WI38 (cell line): ENCODE results near the gene PYGM.

Experiments
- H3K4me3 ChIP-seq: 2 replicates; pipeline ENCODE4 v1.5.1; 2011; ENCODE audit warnings: low read depth, mild to moderate bottlenecking, control low read depth, low read length
- TF ChIP-seq, protein P1 (sequence below): IDR thresholded peaks from 2 replicates; pipeline ENCODE4 v1.5.1; 2012; ENCODE audit warnings: low read depth, mild to moderate bottlenecking, control low read depth, low read length

Gene PYGM

GRCh38 chr11:64801561-64802369 lies 42.0 kb upstream of the PYGM start:
- TF ChIP-seq, protein P1, sequence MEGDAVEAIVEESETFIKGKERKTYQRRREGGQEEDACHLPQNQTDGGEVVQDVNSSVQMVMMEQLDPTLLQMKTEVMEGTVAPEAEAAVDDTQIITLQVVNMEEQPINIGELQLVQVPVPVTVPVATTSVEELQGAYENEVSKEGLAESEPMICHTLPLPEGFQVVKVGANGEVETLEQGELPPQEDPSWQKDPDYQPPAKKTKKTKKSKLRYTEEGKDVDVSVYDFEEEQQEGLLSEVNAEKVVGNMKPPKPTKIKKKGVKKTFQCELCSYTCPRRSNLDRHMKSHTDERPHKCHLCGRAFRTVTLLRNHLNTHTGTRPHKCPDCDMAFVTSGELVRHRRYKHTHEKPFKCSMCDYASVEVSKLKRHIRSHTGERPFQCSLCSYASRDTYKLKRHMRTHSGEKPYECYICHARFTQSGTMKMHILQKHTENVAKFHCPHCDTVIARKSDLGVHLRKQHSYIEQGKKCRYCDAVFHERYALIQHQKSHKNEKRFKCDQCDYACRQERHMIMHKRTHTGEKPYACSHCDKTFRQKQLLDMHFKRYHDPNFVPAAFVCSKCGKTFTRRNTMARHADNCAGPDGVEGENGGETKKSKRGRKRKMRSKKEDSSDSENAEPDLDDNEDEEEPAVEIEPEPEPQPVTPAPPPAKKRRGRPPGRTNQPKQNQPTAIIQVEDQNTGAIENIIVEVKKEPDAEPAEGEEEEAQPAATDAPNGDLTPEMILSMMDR = no peak

DNA sequence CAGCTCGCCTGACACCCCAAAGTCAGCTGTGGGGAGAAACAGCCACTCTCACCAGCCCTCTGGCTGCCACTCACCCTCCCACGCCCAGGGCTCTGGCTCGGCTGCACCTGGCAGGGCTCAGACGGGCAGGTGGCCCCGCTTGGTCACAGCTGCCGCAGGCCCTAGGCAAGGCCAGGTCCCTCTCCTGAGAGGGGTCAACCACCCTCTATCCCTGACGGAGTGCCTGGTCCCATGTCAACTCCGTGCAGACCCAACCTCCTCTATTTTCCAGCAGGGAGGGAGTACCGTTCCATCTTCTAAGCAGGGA lies 41.3 kb upstream of the PYGM start:
- TF ChIP-seq, protein P1 = no peak
- H3K4me3 ChIP-seq = no peak overlapping the region

More at GRCh38 chr11:64801561-64802369, 42.0 kb upstream of the PYGM start:
- peak overlapping the region; percentile 57; the same call in 1 of the 2 replicates for H3K4me3 ChIP-seq

GRCh38 chr11:64800303-64801157 lies 40.8 kb upstream of the PYGM start:
- TF ChIP-seq, protein P1 = no peak
- no peak overlapping the region for H3K4me3 ChIP-seq

DNA sequence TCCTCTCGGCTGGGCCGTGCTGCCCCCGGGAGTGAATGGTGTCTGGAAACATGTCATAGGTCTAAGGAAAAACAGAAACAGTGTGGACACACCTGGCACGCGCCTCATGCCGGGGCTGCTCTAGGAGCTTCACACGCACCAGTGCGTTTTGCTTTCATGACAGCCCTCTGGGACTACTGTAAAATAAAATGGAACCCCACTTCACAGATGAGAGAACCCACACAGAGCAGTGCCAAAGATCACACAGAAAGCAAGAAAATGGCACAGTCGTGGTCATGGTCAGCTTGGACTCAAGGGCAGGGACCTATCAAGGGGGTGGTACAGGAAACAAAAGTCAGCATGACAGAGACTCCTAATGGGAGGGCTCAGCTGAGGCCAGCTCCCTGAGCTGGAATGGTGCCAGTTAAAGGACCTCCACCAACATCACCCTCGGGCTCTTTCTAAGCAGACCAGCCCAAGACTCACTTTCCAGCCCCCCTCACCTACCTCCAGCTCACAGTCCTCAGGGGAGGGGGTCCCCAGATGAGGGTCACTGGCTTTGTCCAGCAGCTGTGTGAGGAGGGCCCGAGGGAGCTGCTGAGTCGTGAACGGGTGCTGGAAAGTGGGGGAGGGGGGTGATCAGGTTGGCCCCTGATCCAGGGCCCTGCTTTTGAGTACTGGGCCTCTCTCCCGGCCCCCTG lies 40.0 kb upstream of the PYGM start:
- TF ChIP-seq, protein P1 = no peak

DNA sequence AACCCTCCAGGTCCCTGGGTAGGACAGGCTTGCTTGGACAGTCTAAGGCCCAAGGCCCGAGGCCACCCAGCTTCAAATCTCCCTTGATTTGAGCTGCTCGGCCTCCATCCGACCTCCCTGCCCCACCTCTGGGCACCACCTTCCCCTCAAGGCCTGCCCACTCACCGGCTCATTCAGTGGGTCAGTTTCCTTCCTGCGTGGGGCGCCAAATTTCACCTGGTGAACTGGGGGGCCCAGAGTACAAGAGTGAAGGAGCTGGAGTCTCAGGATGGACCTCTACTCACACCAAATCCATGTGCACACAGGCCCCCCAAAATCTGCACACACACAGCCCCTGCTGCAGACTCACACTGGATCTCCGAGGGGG lies 39.5 kb upstream of the PYGM start:
- H3K4me3 ChIP-seq = no peak overlapping the region
- TF ChIP-seq, protein P1 = no peak

More for the DNA sequence above, 40.0 kb upstream of the PYGM start:
- no peak overlapping the region for H3K4me3 ChIP-seq

DNA sequence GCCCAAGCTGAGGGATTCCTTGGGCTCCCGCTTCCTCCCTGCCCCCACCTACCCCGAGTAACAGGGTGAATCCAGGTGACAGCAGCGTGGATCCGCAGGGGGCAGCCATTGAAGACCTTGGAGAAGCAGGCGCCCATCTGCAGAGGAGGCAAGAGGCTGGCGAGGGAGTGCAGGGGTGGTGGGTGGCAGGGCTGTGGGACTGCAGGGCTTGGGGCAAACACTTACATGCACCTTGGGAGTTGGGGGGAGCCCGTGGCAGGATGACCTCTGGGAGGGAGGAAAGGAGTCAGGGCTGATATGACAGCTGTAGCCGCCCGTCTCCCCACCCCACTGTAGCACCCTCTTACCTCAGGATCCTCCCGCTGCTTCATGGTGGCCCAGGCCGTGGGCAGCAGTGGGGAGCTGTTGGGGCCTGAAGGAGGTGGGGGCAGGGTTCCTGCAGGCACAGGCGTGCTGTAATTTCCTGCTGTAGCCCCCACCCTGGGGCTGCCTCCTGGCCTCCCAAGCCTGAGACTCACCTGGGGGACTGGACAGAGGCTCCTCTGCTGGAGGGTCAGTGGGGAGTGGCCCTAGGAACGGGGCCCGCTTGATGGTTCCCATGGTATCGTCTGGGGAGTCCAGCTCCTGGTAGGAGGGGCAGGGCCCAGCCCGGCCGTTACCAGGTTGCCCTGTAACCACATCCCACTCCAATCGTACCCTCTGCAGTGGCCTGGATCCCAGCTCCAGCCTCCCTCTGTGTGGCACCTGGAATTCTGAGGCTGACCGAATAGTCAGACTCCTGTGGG lies 37.2 kb upstream of the PYGM start:
- no peak overlapping the region for H3K4me3 ChIP-seq

More for the DNA sequence above, 37.2 kb upstream of the PYGM start:
- TF ChIP-seq, protein P1 = no peak
